HEK293 (cell line): Measurements from ENCODE around the gene PLCB3.

Experiments
- BCL6B ChIP-seq: fragments of 450-650 bp; formaldehyde crosslinking; IDR thresholded peaks from 2 replicates; pipeline ENCODE4 v1.5.1; 2017; ENCODE audit warnings: missing biosample characterization, missing genetic modification characterization
- GLI4 ChIP-seq: fragments of 450-650 bp; formaldehyde crosslinking; IDR thresholded peaks from 2 replicates; pipeline ENCODE4 v1.5.1; 2016; ENCODE audit warnings: missing biosample characterization, missing genetic modification characterization
- KLF7 ChIP-seq: fragments of 450-650 bp; formaldehyde crosslinking; IDR thresholded peaks from 2 replicates; pipeline ENCODE4 v1.5.1; 2016; ENCODE audit warnings: missing biosample characterization, missing genetic modification characterization, borderline replicate concordance
- OVOL3 ChIP-seq: fragments of 450-650 bp; formaldehyde crosslinking; IDR thresholded peaks from 2 replicates; pipeline ENCODE4 v1.5.1; 2016; ENCODE audit warnings: missing biosample characterization, missing genetic modification characterization
- ZNF140 ChIP-seq: fragments of 450-650 bp; formaldehyde crosslinking; IDR thresholded peaks from 2 replicates; pipeline ENCODE4 v1.5.1; 2016; ENCODE audit warnings: missing biosample characterization, missing genetic modification characterization
- ZNF274 ChIP-seq, 2 experiments: fragments of 200-500 bp in 1 of 2; fragments of 450-650 bp in 1 of 2; sonication (Bioruptor generic) in 1 of 2; formaldehyde crosslinking in 1 of 2; IDR thresholded peaks; 2 replicates each; pipeline versions ENCODE4 v1.5.1 to v1.6.1; 2014 to 2016; ENCODE audit warnings: borderline replicate concordance in 1 of 2, inconsistent platforms in 1 of 2, low read length in 1 of 2, missing biosample characterization in 1 of 2, missing genetic modification characterization in 1 of 2
- ZNF324 ChIP-seq: fragments of 450-650 bp; formaldehyde crosslinking; IDR thresholded peaks from 2 replicates; pipeline ENCODE4 v1.5.1; 2016; ENCODE audit warnings: missing biosample characterization, missing genetic modification characterization
- ZNF366 ChIP-seq: fragments of 450-650 bp; formaldehyde crosslinking; conservative IDR thresholded peaks from 2 replicates; pipeline ENCODE4 v1.5.1; 2016; ENCODE audit warnings: missing biosample characterization, missing genetic modification characterization
- ZNF398 ChIP-seq: fragments of 450-650 bp; formaldehyde crosslinking; IDR thresholded peaks from 2 replicates; pipeline ENCODE4 v1.5.1; 2017; ENCODE audit warnings: missing biosample characterization, missing genetic modification characterization
- ZNF404 ChIP-seq: fragments of 450-650 bp; formaldehyde crosslinking; IDR thresholded peaks from 2 replicates; pipeline ENCODE4 v1.5.1; 2017; ENCODE audit warnings: missing biosample characterization, missing genetic modification characterization
- ZNF501 ChIP-seq: fragments of 450-650 bp; formaldehyde crosslinking; IDR thresholded peaks from 2 replicates; pipeline ENCODE4 v1.5.1; 2016; ENCODE audit warnings: missing biosample characterization, missing genetic modification characterization
- ZNF544 ChIP-seq: fragments of 450-650 bp; formaldehyde crosslinking; IDR thresholded peaks from 2 replicates; pipeline ENCODE4 v1.5.0; 2017; ENCODE audit warnings: missing biosample characterization, missing genetic modification characterization
- ZNF548 ChIP-seq: fragments of 450-650 bp; formaldehyde crosslinking; IDR thresholded peaks from 2 replicates; pipeline ENCODE4 v1.5.1; 2016; ENCODE audit warnings: missing biosample characterization, missing genetic modification characterization
- ZNF555 ChIP-seq: fragments of 450-650 bp; formaldehyde crosslinking; conservative IDR thresholded peaks from 2 replicates; pipeline ENCODE4 v1.5.1; 2017; ENCODE audit warnings: missing biosample characterization, mild to moderate bottlenecking, missing genetic modification characterization, inconsistent platforms
- ZNF561 ChIP-seq: fragments of 450-650 bp; IDR thresholded peaks from 2 replicates; pipeline ENCODE4 v1.5.1; 2018; ENCODE audit warnings: missing biosample characterization, missing genetic modification characterization, borderline replicate concordance
- ZNF571 ChIP-seq: fragments of 450-650 bp; formaldehyde crosslinking; IDR thresholded peaks from 2 replicates; pipeline ENCODE4 v1.5.0; 2017; ENCODE audit warnings: missing biosample characterization, missing genetic modification characterization
- ZNF580 ChIP-seq: fragments of 450-650 bp; formaldehyde crosslinking; IDR thresholded peaks from 2 replicates; pipeline ENCODE4 v1.5.1; 2016; ENCODE audit warnings: missing biosample characterization, missing genetic modification characterization
- ZNF692 ChIP-seq: fragments of 450-650 bp; formaldehyde crosslinking; IDR thresholded peaks from 2 replicates; pipeline ENCODE4 v1.5.1; 2016; ENCODE audit warnings: missing biosample characterization, missing genetic modification characterization
- ZNF776 ChIP-seq: fragments of 450-650 bp; formaldehyde crosslinking; IDR thresholded peaks from 2 replicates; pipeline ENCODE4 v1.5.0; 2017; ENCODE audit warnings: missing biosample characterization, missing genetic modification characterization, borderline replicate concordance
- ZSCAN4 ChIP-seq: fragments of 450-650 bp; formaldehyde crosslinking; IDR thresholded peaks from 2 replicates; pipeline ENCODE4 v1.5.1; 2017; ENCODE audit warnings: missing biosample characterization, missing genetic modification characterization

Gene PLCB3

GRCh38 chr11:64317961-64318765 is 66.8 kb downstream of the PLCB3 start, which contains the start of gene PRDX5 (continued):
- TF ChIP-seq ZNF274 (IDR thresholded peaks at IDR 0.05; ENCODE audit: low read length) (no peak), ZNF274 (tag by site-specific recombination; IDR thresholded peaks at IDR 0.05; ENCODE audit: borderline replicate concordance) (no peak), OVOL3 (tag by site-specific recombination) (no peak), KLF7 (tag by site-specific recombination) (no peak), ZNF571 (no peak), ZNF580 (tag by site-specific recombination) (no peak), ZNF140 (tag by site-specific recombination) (no peak), GLI4 (tag by site-specific recombination) (no peak), ZNF324 (peak; percentile 67), ZNF398 (tag by site-specific recombination) (peak; percentile 31; the same call in 1 of the 2 replicates), ZNF544 (tag by site-specific recombination) (no peak), ZNF776 (tag by site-specific recombination) (no peak), ZNF501 (tag by site-specific recombination) (no peak; the same call in 1 of the 2 replicates), ZNF404 (tag by site-specific recombination) (no peak), ZNF548 (no peak), ZNF561 (tag by site-specific recombination) (peak; percentile 79; the same call in 1 of the 2 replicates), ZSCAN4 (no peak), BCL6B (tag by site-specific recombination) (no peak), ZNF366 (tag by site-specific recombination) (no peak), ZNF692 (tag by site-specific recombination) (peak; percentile 81), ZNF555 (tag by site-specific recombination) (no peak)
